GM12878 (cell line): Measurements from ENCODE around the gene FN1. TPM values are rescaled to one million over a fixed set of nuclear protein-coding genes. Genes with fewer than 3 reads are reported as not detected.

Experiments
- ATAC-seq: fragments of 200-7000 bp; cut with Tn5 transposase; 3 replicates; pipeline ENCODE4 v1.9.1; 2020; ENCODE audit warnings: mild to moderate bottlenecking, moderate library complexity
- BruUV-seq: library from RNA; stranded (reverse); fragments of 400-500 nt; replicated peaks from 2 replicates; lab custom pipeline; 2021; lab: Mats Ljungman, UMichigan
- CTCF ChIA-PET: fragments of 300-600 bp; sonication (Branson Sonifier 250); formaldehyde crosslinking; extraction: SDS; loops from one replicate; lab custom pipeline; 2021; ENCODE audit warnings: inconsistent platforms; lab: Yijun Ruan, JAX
- POLR2A ChIA-PET: fragments of 350-600 bp; formaldehyde crosslinking; extraction: SDS; loops from one replicate; lab custom pipeline; 2021; ENCODE audit warnings: inconsistent platforms; lab: Charles Lee
- RAD21 ChIA-PET: fragments of 300-600 bp; sonication (Branson Sonifier 250); formaldehyde crosslinking; loops from one replicate; lab custom pipeline; 2023; ENCODE audit warnings: antibody characterized with exemption; ENCODE audit not compliant: unreplicated experiment; lab: Charles Lee
- SMC1A ChIA-PET: fragments of 300-600 bp; sonication (Branson Sonifier 250); formaldehyde crosslinking; loops from one replicate; lab custom pipeline; 2023; ENCODE audit not compliant: unreplicated experiment, uncharacterized antibody; lab: Charles Lee
- DNase-seq: peaks from one replicate; pipeline ENCODE4 v3.0.0-alpha.2; 2011; ENCODE audit warnings: low read depth, low spot score
- FAIRE-seq: peaks from 3 replicates; lab custom pipeline; 2011; peaks lifted over from hg19 to GRCh38; lab: Jason Lieb, UNC
- H2AFZ ChIP-seq: 2 replicates; pipeline ENCODE4 v1.6.0; 2011; ENCODE audit warnings: low read depth, low read length, control low read depth; ENCODE audit not compliant: control insufficient read depth
- H3K27ac ChIP-seq: 2 replicates; pipeline ENCODE4 v1.5.1; 2011; ENCODE audit warnings: control low read depth; ENCODE audit not compliant: control insufficient read depth, insufficient read depth
- H3K27me3 ChIP-seq, 2 experiments: replicated peaks in 1 of 2; 2 replicates each; pipeline versions ENCODE4 v1.6.0 to v1.6.1; 2011; ENCODE audit warnings: low read length in 1 of 2; ENCODE audit not compliant: control insufficient read depth in 2 of 2, insufficient read depth in 2 of 2
- H3K36me3 ChIP-seq, 2 experiments: 2 replicates each; pipeline ENCODE4 v1.5.1; 2011; ENCODE audit warnings: low read length in 1 of 2; ENCODE audit not compliant: control insufficient read depth in 2 of 2, insufficient read depth in 2 of 2
- H3K4me1 ChIP-seq: 2 replicates; pipeline ENCODE4 v1.6.1; 2011; ENCODE audit warnings: mild to moderate bottlenecking, low read length, moderate library complexity, mixed read lengths; ENCODE audit not compliant: control insufficient read depth, insufficient read depth
- H3K4me2 ChIP-seq: 2 replicates; pipeline ENCODE4 v1.6.0; 2011; ENCODE audit warnings: control low read depth; ENCODE audit not compliant: control insufficient read depth, insufficient read depth
- H3K4me3 ChIP-seq: fragments of 200-600 bp; sonication (generic); 2 replicates; pipeline ENCODE4 v1.5.1; 2016
- H3K79me2 ChIP-seq: 2 replicates; pipeline ENCODE4 v1.6.0; 2011; ENCODE audit warnings: low read length; ENCODE audit not compliant: control insufficient read depth, insufficient read depth
- H3K9ac ChIP-seq: 2 replicates; pipeline ENCODE4 v1.8.0; 2011; ENCODE audit warnings: low read length, control low read depth, mixed read lengths; ENCODE audit not compliant: control insufficient read depth, insufficient read depth
- H3K9me3 ChIP-seq: replicated peaks from 3 replicates; pipeline ENCODE4 v1.5.1; 2011; ENCODE audit warnings: mild to moderate bottlenecking, low read length; ENCODE audit not compliant: control insufficient read depth, insufficient read depth
- H4K20me1 ChIP-seq: 2 replicates; pipeline ENCODE4 v1.6.0; 2011; ENCODE audit not compliant: control insufficient read depth, insufficient read depth
- PML ChIP-seq: IDR thresholded peaks from 2 replicates; pipeline ENCODE4 v1.6.1; 2012; ENCODE audit warnings: low read length, inconsistent platforms
- RBBP5 ChIP-seq: fragments of 200-600 bp; sonication (generic); conservative IDR thresholded peaks from 2 replicates; pipeline ENCODE4 v1.6.1; 2016
- SKIL ChIP-seq: fragments of 450-650 bp; IDR thresholded peaks from 2 replicates; pipeline ENCODE4 v1.6.1; 2017; ENCODE audit warnings: mild to moderate bottlenecking, low read depth, inconsistent platforms; ENCODE audit not compliant: poor library complexity, severe bottlenecking
- SMARCA5 ChIP-seq: fragments of 450-650 bp; IDR thresholded peaks from 2 replicates; pipeline ENCODE4 v1.6.1; 2017; ENCODE audit warnings: mild to moderate bottlenecking
- WGBS: methylation state at CpG from one replicate; pipeline ENCODE4 v1.1.6; 2016; ENCODE audit warnings: low lambda C conversion rate; ENCODE audit not compliant: insufficient replicate concordance, insufficient coverage; ENCODE audit errors: missing lambda C conversion rate; 5-methylcytosine and 5-hydroxymethylcytosine counted together
- in situ Hi-C: fragments of 300-500 bp; cut with MboI; formaldehyde crosslinking; loops from 9 replicates; pipeline ENCODE4 v1.14.3; 2018; ENCODE audit warnings: mixed read lengths
- intact Hi-C: fragments of 100-400 bp; cut with micrococcal nuclease; formaldehyde crosslinking; loops from one replicate; pipeline ENCODE4 v1.14.2; 2022; ENCODE audit not compliant: unreplicated experiment
- polyA plus RNA-seq, 11 experiments: library from polyadenylated mRNA; depleted of rRNA in 4 of 11; unstranded in 6 of 11; stranded (reverse) in 5 of 11; fragments of >200 nt; fragmentation: Nextera tagmentation in 4 of 11; fragmentation: Illumina TruSeq in 1 of 11; extraction: Ambion mirVana in 4 of 11; extraction: Trizol in 1 of 11; gene quantifications; 1 replicate in 1 of 11; 2 replicates in 10 of 11; pipeline versions ENCODE4 v1.2.1 to v1.2.3, GENCODE V29; 2011 to 2016; ENCODE audit warnings: inconsistent platforms in 2 of 11, missing spikeins in 2 of 11, low read depth in 1 of 11
- total RNA-seq, 4 experiments: library from RNA; depleted of rRNA in 3 of 4; stranded (reverse); fragments of >200 nt in 3 of 4; fragmentation: Illumina TruSeq in 1 of 4; extraction: Trizol in 1 of 4; gene quantifications; 2 replicates each; pipeline versions ENCODE4 v1.2.1 to v1.2.3, GENCODE V29; 2013 to 2021
- TF ChIP-seq, protein P1 (sequence below), 3 experiments: IDR thresholded peaks in 2 of 3; conservative IDR thresholded peaks in 1 of 3; 2 replicates each; pipeline ENCODE4 v1.5.1; 2011; ENCODE audit warnings: low read depth in 3 of 3, low read length in 3 of 3, mild to moderate bottlenecking in 3 of 3, control low read depth in 2 of 3, moderate library complexity in 2 of 3, inconsistent platforms in 1 of 3, mixed read lengths in 1 of 3; ENCODE audit not compliant: control insufficient read depth in 2 of 3, insufficient read depth in 1 of 3; ENCODE audit errors: extremely low read depth in 1 of 3

Gene FN1
- total and polyA plus RNA-seq, 10 of the 15 experiments (the other 5 are each of a cell fraction or from before 2014, with no cell fraction given): 0.60 to 9.4 (median 1.5) TPM

GRCh38 chr2:215428060-215428910 lies 7.6 kb downstream of the FN1 start:
- Histone ChIP-seq H3K9ac (no peak overlapping the region), H3K79me2 (no peaks in the 10 kb centered on the region), H3K27me3 (peaks cover 0 to 6% of the 10 kb centered on the region in 2 experiments; a peak in 1 of 4 replicates), H3K9me3 (no peaks in the 10 kb centered on the region), H3K36me3 (no peaks in the 10 kb centered on the region), H3K4me1 (no peaks in the 10 kb centered on the region), H3K4me2 (no peak overlapping the region), H3K4me3 (no peak overlapping the region), H4K20me1 (no peaks in the 10 kb centered on the region), H2AFZ (no peak overlapping the region), H3K27ac (no peak overlapping the region)
- no TSS peak for BruUV-seq
- no peak for ATAC-seq
- in situ Hi-C loops (no loop called here), intact Hi-C loops (no loop called here)
- no peak for TF ChIP-seq SMARCA5
- no peak for TF ChIP-seq RBBP5
- TF ChIP-seq SKIL: no peak
- TF ChIP-seq, protein P1, sequence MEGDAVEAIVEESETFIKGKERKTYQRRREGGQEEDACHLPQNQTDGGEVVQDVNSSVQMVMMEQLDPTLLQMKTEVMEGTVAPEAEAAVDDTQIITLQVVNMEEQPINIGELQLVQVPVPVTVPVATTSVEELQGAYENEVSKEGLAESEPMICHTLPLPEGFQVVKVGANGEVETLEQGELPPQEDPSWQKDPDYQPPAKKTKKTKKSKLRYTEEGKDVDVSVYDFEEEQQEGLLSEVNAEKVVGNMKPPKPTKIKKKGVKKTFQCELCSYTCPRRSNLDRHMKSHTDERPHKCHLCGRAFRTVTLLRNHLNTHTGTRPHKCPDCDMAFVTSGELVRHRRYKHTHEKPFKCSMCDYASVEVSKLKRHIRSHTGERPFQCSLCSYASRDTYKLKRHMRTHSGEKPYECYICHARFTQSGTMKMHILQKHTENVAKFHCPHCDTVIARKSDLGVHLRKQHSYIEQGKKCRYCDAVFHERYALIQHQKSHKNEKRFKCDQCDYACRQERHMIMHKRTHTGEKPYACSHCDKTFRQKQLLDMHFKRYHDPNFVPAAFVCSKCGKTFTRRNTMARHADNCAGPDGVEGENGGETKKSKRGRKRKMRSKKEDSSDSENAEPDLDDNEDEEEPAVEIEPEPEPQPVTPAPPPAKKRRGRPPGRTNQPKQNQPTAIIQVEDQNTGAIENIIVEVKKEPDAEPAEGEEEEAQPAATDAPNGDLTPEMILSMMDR (IDR thresholded peaks at IDR 0.05 in 2 of 3, conservative IDR thresholded peaks at IDR 0.05 in 1 of 3; ENCODE audit: control insufficient read depth in 2 of 3, extremely low read depth in 1 of 3, insufficient read depth in 1 of 3, low read depth in 3 of 3, low read length in 3 of 3): no peak
- TF ChIP-seq PML: no peak
- FAIRE-seq: no peak
- POLR2A ChIA-PET: no interaction called here
- 70% methylated on average over 19 of the region's 19 CpGs for WGBS
- RAD21 ChIA-PET: no interaction called here
- CTCF ChIA-PET: no interaction called here
- DNase-seq: no peak
- SMC1A ChIA-PET: interaction anchor here (1.1 kb wide), 1 partner anchor 12 kb away, joined by 3 read pairs; no protein-coding TSS in a partner anchor
